ENCODE data around the gene GMPPA. TPM values are rescaled to one million over a fixed set of nuclear protein-coding genes. Genes with fewer than 3 reads are reported as not detected.

Gene GMPPA
- total and polyA plus RNA-seq, 9 of the 15 experiments (the other 6 are each of a cell fraction or from before 2014, with no cell fraction given): 7.0 to 101 (median 66.7) TPM

- TF ChIP-seq NR1H2 (CRISPR knock-in tag; IDR thresholded peaks at IDR 0.05) (no peak), ZNF143 (CRISPR knock-in tag; IDR thresholded peaks at IDR 0.05) (no peak), ZNF77 (CRISPR knock-in tag; IDR thresholded peaks at IDR 0.05) (no peak), RBM25 (IDR thresholded peaks at IDR 0.05; ENCODE audit: low read depth, low read length, severe bottlenecking) (no peak), KAT8 (IDR thresholded peaks at IDR 0.05; ENCODE audit: low read depth) (no peak), WHSC1 (IDR thresholded peaks at IDR 0.05; ENCODE audit: low read length) (no peak), ZNF589 (CRISPR knock-in tag; IDR thresholded peaks at IDR 0.05; ENCODE audit: low read depth) (peak; percentile 76; the same call in 1 of the 2 replicates), ZZZ3 (IDR thresholded peaks at IDR 0.05) (no peak), CBFA2T3 (IDR thresholded peaks at IDR 0.05) (peak; percentile 62), MAZ (CRISPR knock-in tag; conservative IDR thresholded peaks at IDR 0.05 in 1 of 2, IDR thresholded peaks at IDR 0.05 in 1 of 2) (peak; percentile 42 to 55; a peak in 2 of 4 replicates), ZNF232 (CRISPR knock-in tag; IDR thresholded peaks at IDR 0.05) (no peak), ZHX1 (conservative IDR thresholded peaks at IDR 0.05; ENCODE audit: low read length) (no peak), CREBBP (IDR thresholded peaks at IDR 0.05; ENCODE audit: low read depth, low read length) (no peak), FOXJ2 (tag; IDR thresholded peaks at IDR 0.05) (no peak), SAFB2 (IDR thresholded peaks at IDR 0.05; ENCODE audit: borderline replicate concordance, low read depth, low read length, severe bottlenecking) (no peak), FIP1L1 (IDR thresholded peaks at IDR 0.05; ENCODE audit: low read depth, low read length, poor library complexity, severe bottlenecking) (no peak)
- TF ChIP-seq, protein P1, sequence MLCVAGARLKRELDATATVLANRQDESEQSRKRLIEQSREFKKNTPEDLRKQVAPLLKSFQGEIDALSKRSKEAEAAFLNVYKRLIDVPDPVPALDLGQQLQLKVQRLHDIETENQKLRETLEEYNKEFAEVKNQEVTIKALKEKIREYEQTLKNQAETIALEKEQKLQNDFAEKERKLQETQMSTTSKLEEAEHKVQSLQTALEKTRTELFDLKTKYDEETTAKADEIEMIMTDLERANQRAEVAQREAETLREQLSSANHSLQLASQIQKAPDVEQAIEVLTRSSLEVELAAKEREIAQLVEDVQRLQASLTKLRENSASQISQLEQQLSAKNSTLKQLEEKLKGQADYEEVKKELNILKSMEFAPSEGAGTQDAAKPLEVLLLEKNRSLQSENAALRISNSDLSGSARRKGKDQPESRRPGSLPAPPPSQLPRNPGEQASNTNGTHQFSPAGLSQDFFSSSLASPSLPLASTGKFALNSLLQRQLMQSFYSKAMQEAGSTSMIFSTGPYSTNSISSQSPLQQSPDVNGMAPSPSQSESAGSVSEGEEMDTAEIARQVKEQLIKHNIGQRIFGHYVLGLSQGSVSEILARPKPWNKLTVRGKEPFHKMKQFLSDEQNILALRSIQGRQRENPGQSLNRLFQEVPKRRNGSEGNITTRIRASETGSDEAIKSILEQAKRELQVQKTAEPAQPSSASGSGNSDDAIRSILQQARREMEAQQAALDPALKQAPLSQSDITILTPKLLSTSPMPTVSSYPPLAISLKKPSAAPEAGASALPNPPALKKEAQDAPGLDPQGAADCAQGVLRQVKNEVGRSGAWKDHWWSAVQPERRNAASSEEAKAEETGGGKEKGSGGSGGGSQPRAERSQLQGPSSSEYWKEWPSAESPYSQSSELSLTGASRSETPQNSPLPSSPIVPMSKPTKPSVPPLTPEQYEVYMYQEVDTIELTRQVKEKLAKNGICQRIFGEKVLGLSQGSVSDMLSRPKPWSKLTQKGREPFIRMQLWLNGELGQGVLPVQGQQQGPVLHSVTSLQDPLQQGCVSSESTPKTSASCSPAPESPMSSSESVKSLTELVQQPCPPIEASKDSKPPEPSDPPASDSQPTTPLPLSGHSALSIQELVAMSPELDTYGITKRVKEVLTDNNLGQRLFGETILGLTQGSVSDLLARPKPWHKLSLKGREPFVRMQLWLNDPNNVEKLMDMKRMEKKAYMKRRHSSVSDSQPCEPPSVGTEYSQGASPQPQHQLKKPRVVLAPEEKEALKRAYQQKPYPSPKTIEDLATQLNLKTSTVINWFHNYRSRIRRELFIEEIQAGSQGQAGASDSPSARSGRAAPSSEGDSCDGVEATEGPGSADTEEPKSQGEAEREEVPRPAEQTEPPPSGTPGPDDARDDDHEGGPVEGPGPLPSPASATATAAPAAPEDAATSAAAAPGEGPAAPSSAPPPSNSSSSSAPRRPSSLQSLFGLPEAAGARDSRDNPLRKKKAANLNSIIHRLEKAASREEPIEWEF (CRISPR knock-in tag; IDR thresholded peaks at IDR 0.05): no peak
- TF ChIP-seq, protein P2, sequence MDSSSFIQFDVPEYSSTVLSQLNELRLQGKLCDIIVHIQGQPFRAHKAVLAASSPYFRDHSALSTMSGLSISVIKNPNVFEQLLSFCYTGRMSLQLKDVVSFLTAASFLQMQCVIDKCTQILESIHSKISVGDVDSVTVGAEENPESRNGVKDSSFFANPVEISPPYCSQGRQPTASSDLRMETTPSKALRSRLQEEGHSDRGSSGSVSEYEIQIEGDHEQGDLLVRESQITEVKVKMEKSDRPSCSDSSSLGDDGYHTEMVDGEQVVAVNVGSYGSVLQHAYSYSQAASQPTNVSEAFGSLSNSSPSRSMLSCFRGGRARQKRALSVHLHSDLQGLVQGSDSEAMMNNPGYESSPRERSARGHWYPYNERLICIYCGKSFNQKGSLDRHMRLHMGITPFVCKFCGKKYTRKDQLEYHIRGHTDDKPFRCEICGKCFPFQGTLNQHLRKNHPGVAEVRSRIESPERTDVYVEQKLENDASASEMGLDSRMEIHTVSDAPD (CRISPR knock-in tag; IDR thresholded peaks at IDR 0.05): no peak
Observed at GRCh38 chr2:219522111-219523030, 23.7 kb downstream of the GMPPA start (continued).

Measured in K562 (cell line).